ENCODE measurements around the gene EFCAB11. TPM values are rescaled to one million over a fixed set of nuclear protein-coding genes. Genes with fewer than 3 reads are reported as not detected.

EFCAB11 gene
- total RNA-seq, 1 donor from 2014 or later, result 9.9 TPM

GRCh38 chr14:89911010-89911919 is 43.3 kb downstream of the EFCAB11 start:
- H3K27ac Mint-ChIP-seq, result peak overlapping the region; percentile 87
- H3K9me3 Mint-ChIP-seq, result peaks cover 4% of the 10 kb centered on the region
- H3K36me3 Mint-ChIP-seq, result no peaks in the 10 kb centered on the region
- H3K4me3 Mint-ChIP-seq, result peak overlapping the region; percentile 6
- H3K4me1 Mint-ChIP-seq, result peaks cover 44% of the 10 kb centered on the region
- H3K27me3 Mint-ChIP-seq (ENCODE audit: low read depth), result no peaks in the 10 kb centered on the region
- TF ChIP-seq CTCF (IDR thresholded peaks at IDR 0.05; ENCODE audit: unreplicated experiment), result no peak
- DNase-seq (ENCODE audit: low spot score in 2 of 2, unreplicated experiment in 2 of 2), result peak in 1 of 2 experiments; percentile 55

- H3K27me3 Mint-ChIP-seq (ENCODE audit: low read depth), result no peaks in the 10 kb centered on the region
- DNase-seq (ENCODE audit: low spot score in 2 of 2, unreplicated experiment in 2 of 2), result no peak
- H3K36me3 Mint-ChIP-seq, result no peaks in the 10 kb centered on the region
- H3K27ac Mint-ChIP-seq, result peak overlapping the region; percentile 87
- peak overlapping the region; percentile 7 for H3K4me3 Mint-ChIP-seq
- TF ChIP-seq CTCF (IDR thresholded peaks at IDR 0.05; ENCODE audit: unreplicated experiment), result no peak
- peaks cover 44% of the 10 kb centered on the region for H3K4me1 Mint-ChIP-seq
- peaks cover 4% of the 10 kb centered on the region for H3K9me3 Mint-ChIP-seq
Measured at GRCh38 chr14:89910691-89911009, 43.9 kb downstream of the EFCAB11 start.

GRCh38 chr14:89909586-89909985 is 44.9 kb downstream of the EFCAB11 start:
- no peaks in the 10 kb centered on the region for H3K27me3 Mint-ChIP-seq (ENCODE audit: low read depth)
- peaks cover 38% of the 10 kb centered on the region for H3K4me1 Mint-ChIP-seq

GRCh38 chr14:89908712-89909450 is 45.6 kb downstream of the EFCAB11 start:
- Mint-ChIP-seq H3K27ac (no peak overlapping the region), H3K9me3 (peaks cover 11% of the 10 kb centered on the region), H3K36me3 (no peaks in the 10 kb centered on the region), H3K4me3 (no peak overlapping the region), H3K27me3 (ENCODE audit: low read depth) (no peaks in the 10 kb centered on the region), H3K4me1 (peaks cover 37% of the 10 kb centered on the region)
- DNase-seq (ENCODE audit: low spot score in 2 of 2, unreplicated experiment in 2 of 2), result no peak
- no peak for TF ChIP-seq CTCF (IDR thresholded peaks at IDR 0.05; ENCODE audit: unreplicated experiment)

More at GRCh38 chr14:89909586-89909985, 44.9 kb downstream of the EFCAB11 start:
- Mint-ChIP-seq H3K36me3 (no peaks in the 10 kb centered on the region), H3K9me3 (peaks cover 11% of the 10 kb centered on the region), H3K4me3 (no peak overlapping the region), H3K27ac (no peak overlapping the region)
- TF ChIP-seq CTCF (IDR thresholded peaks at IDR 0.05; ENCODE audit: unreplicated experiment), result no peak
- DNase-seq (ENCODE audit: low spot score in 2 of 2, unreplicated experiment in 2 of 2), result no peak

- Mint-ChIP-seq H3K9me3 (peaks cover 14% of the 10 kb centered on the region), H3K4me1 (peaks cover 38% of the 10 kb centered on the region), H3K36me3 (peaks cover 2% of the 10 kb centered on the region), H3K27me3 (ENCODE audit: low read depth) (no peaks in the 10 kb centered on the region), H3K27ac (no peak overlapping the region), H3K4me3 (no peak overlapping the region)
- no peak for TF ChIP-seq CTCF (IDR thresholded peaks at IDR 0.05; ENCODE audit: unreplicated experiment)
- DNase-seq (ENCODE audit: low spot score in 2 of 2, unreplicated experiment in 2 of 2), result no peak
Measured at GRCh38 chr14:89907655-89908054, 46.9 kb downstream of the EFCAB11 start.
